Neural progenitor cell (in vitro differentiated cells): ENCODE results near the gene CISD3. TPM values are rescaled to one million over a fixed set of nuclear protein-coding genes. Genes with fewer than 3 reads are reported as not detected.

Experiments
- DNase-seq: peaks from one replicate; pipeline ENCODE4 v3.0.0-alpha.2; 2016; ENCODE audit warnings: low spot score
- H2AFZ ChIP-seq: fragments of 200-600 bp; sonication (generic); replicated peaks from 2 replicates; pipeline ENCODE4 v1.6.1; 2016; ENCODE audit warnings: antibody characterized with exemption
- H3F3A ChIP-seq: fragments of 200-600 bp; sonication (generic); 2 replicates; pipeline ENCODE4 v1.6.1; 2016; ENCODE audit warnings: antibody characterized with exemption, low read depth
- H3K27ac ChIP-seq: fragments of 200-600 bp; sonication (generic); 2 replicates; pipeline ENCODE4 v1.5.1; 2016; ENCODE audit warnings: mild to moderate bottlenecking
- H3K27me3 ChIP-seq: fragments of 200-600 bp; sonication (generic); 2 replicates; pipeline ENCODE4 v1.6.1; 2016; ENCODE audit warnings: mild to moderate bottlenecking, moderate library complexity
- H3K36me3 ChIP-seq: fragments of 200-600 bp; sonication (generic); 2 replicates; pipeline ENCODE4 v1.5.1; 2016
- H3K4me1 ChIP-seq: fragments of 200-600 bp; sonication (generic); 2 replicates; pipeline ENCODE4 v1.6.1; 2016; ENCODE audit warnings: mixed run types
- H3K4me2 ChIP-seq: fragments of 200-600 bp; sonication (generic); 2 replicates; pipeline ENCODE4 v1.6.1; 2016
- H3K4me3 ChIP-seq: fragments of 200-600 bp; sonication (generic); 2 replicates; pipeline ENCODE4 v1.5.1; 2016
- H3K79me2 ChIP-seq: fragments of 200-600 bp; sonication (generic); 2 replicates; pipeline ENCODE4 v1.6.1; 2016; ENCODE audit warnings: low read depth
- H3K9ac ChIP-seq: fragments of 200-600 bp; sonication (generic); 2 replicates; pipeline ENCODE4 v1.6.1; 2016
- H3K9me3 ChIP-seq: fragments of 200-600 bp; sonication (generic); 2 replicates; pipeline ENCODE4 v1.5.1; 2016; ENCODE audit warnings: low read depth
- H4K20me1 ChIP-seq: fragments of 200-600 bp; sonication (generic); 2 replicates; pipeline ENCODE4 v1.6.1; 2016; ENCODE audit warnings: low read depth
- H3K27ac Mint-ChIP-seq: 3 replicates; pipeline ENCODE4 v1.8.0; 2021; ENCODE audit warnings: mixed read lengths
- H3K27me3 Mint-ChIP-seq: 2 replicates; pipeline ENCODE4 v1.8.0; 2022; ENCODE audit warnings: low read depth, mild to moderate bottlenecking, inconsistent platforms, moderate library complexity, mixed read lengths; ENCODE audit not compliant: insufficient read depth
- H3K36me3 Mint-ChIP-seq: 3 replicates; pipeline ENCODE4 v1.8.0; 2021; ENCODE audit warnings: mixed read lengths
- H3K4me1 Mint-ChIP-seq: 3 replicates; pipeline ENCODE4 v1.8.0; 2021; ENCODE audit warnings: mixed read lengths
- H3K4me3 Mint-ChIP-seq: 3 replicates; pipeline ENCODE4 v1.8.0; 2021; ENCODE audit warnings: mild to moderate bottlenecking, moderate library complexity, mixed read lengths
- H3K9me3 Mint-ChIP-seq: 3 replicates; pipeline ENCODE4 v1.8.0; 2020; ENCODE audit warnings: mixed read lengths
- CTCF ChIP-seq: fragments of 200-600 bp; sonication (generic); IDR thresholded peaks from 2 replicates; pipeline ENCODE4 v1.5.1; 2017; ENCODE audit warnings: antibody characterized with exemption, mild to moderate bottlenecking
- EZH2 ChIP-seq: fragments of 200-600 bp; sonication (generic); IDR thresholded peaks from 2 replicates; pipeline ENCODE4 v1.6.1; 2017; ENCODE audit warnings: antibody characterized with exemption, mild to moderate bottlenecking, moderate library complexity
- EZH2phosphoT487 ChIP-seq: fragments of 200-600 bp; sonication (generic); IDR thresholded peaks from 2 replicates; pipeline ENCODE4 v1.6.1; 2017; ENCODE audit warnings: antibody characterized with exemption
- total RNA-seq: library from RNA; depleted of rRNA; stranded (reverse); fragments of >200 nt; gene quantifications from 2 replicates; pipeline ENCODE4 v1.2.3, GENCODE V29; 2015; ENCODE audit warnings: low replicate concordance

CISD3 gene
- total RNA-seq, 1 donor from 2014 or later = 0.60 TPM

GRCh38 chr17:38701504-38702165 is 28.5 kb upstream of the CISD3 start:
- Mint-ChIP-seq H3K4me3 (peak overlapping the region; percentile 80), H3K36me3 (no peaks in the 10 kb centered on the region), H3K27ac (peak overlapping the region; percentile 1), H3K27me3 (peaks cover 21% of the 10 kb centered on the region), H3K4me1 (peaks cover 32% of the 10 kb centered on the region), H3K9me3 (peaks cover under 1% of the 10 kb centered on the region)
- peaks cover 35% of the 10 kb centered on the region for H4K20me1 ChIP-seq
- H2AFZ ChIP-seq = peak overlapping the region; percentile 87
- peaks cover 16% of the 10 kb centered on the region for H3K4me1 ChIP-seq
- H3K36me3 ChIP-seq = no peaks in the 10 kb centered on the region
- H3K4me2 ChIP-seq = peak overlapping the region; percentile 83
- no peak overlapping the region for H3K9ac ChIP-seq
- peaks cover 57% of the 10 kb centered on the region for H3F3A ChIP-seq
- peaks cover 95% of the 10 kb centered on the region for H3K27me3 ChIP-seq
- no peaks in the 10 kb centered on the region for H3K79me2 ChIP-seq
- TF ChIP-seq CTCF = no peak
- TF ChIP-seq EZH2phosphoT487 = peak; percentile 13
- H3K4me3 ChIP-seq = peak overlapping the region; percentile 60
- H3K27ac ChIP-seq = no peak overlapping the region
- no peaks in the 10 kb centered on the region for H3K9me3 ChIP-seq
- DNase-seq = no peak

GRCh38 chr17:38702166-38702915 is 27.8 kb upstream of the CISD3 start:
- Histone ChIP-seq H3F3A (peaks cover 60% of the 10 kb centered on the region), H2AFZ (peak overlapping the region; percentile 87), H4K20me1 (peaks cover 42% of the 10 kb centered on the region), H3K36me3 (no peaks in the 10 kb centered on the region), H3K4me1 (peaks cover 20% of the 10 kb centered on the region), H3K9ac (no peak overlapping the region), H3K27me3 (peaks cover 95% of the 10 kb centered on the region), H3K27ac (no peak overlapping the region), H3K9me3 (no peaks in the 10 kb centered on the region), H3K79me2 (no peaks in the 10 kb centered on the region), H3K4me2 (peak overlapping the region; percentile 83), H3K4me3 (peak overlapping the region; percentile 60)
- no peaks in the 10 kb centered on the region for H3K9me3 Mint-ChIP-seq
- H3K27ac Mint-ChIP-seq = no peak overlapping the region
- H3K4me1 Mint-ChIP-seq = peaks cover 39% of the 10 kb centered on the region
- peaks cover 18% of the 10 kb centered on the region for H3K27me3 Mint-ChIP-seq
- DNase-seq = peak; percentile 90
- no peaks in the 10 kb centered on the region for H3K36me3 Mint-ChIP-seq
- H3K4me3 Mint-ChIP-seq = peak overlapping the region; percentile 93
- no peak for TF ChIP-seq EZH2phosphoT487

GRCh38 chr17:38702916-38703741 is 27.0 kb upstream of the CISD3 start:
- Histone ChIP-seq H3K79me2 (no peaks in the 10 kb centered on the region), H3K36me3 (no peaks in the 10 kb centered on the region), H3K4me3 (peak overlapping the region; percentile 87), H3K27ac (no peak overlapping the region), H3K27me3 (peaks cover 94% of the 10 kb centered on the region), H2AFZ (no peak overlapping the region), H4K20me1 (peaks cover 43% of the 10 kb centered on the region), H3K9me3 (no peaks in the 10 kb centered on the region), H3F3A (peaks cover 58% of the 10 kb centered on the region), H3K4me1 (peaks cover 20% of the 10 kb centered on the region), H3K4me2 (peak overlapping the region; percentile 98), H3K9ac (no peak overlapping the region)
- no peak for TF ChIP-seq CTCF
- TF ChIP-seq EZH2 = peak; percentile 34
- peak; percentile 84 for TF ChIP-seq EZH2phosphoT487
- no peaks in the 10 kb centered on the region for H3K9me3 Mint-ChIP-seq
- DNase-seq = no peak
- H3K4me1 Mint-ChIP-seq = peaks cover 46% of the 10 kb centered on the region
- peaks cover 13% of the 10 kb centered on the region for H3K27me3 Mint-ChIP-seq
- no peaks in the 10 kb centered on the region for H3K36me3 Mint-ChIP-seq
- peak overlapping the region; percentile 93 for H3K4me3 Mint-ChIP-seq
- no peak overlapping the region for H3K27ac Mint-ChIP-seq
